ENCODE results near the gene HLA-F. TPM values are rescaled to one million over a fixed set of nuclear protein-coding genes. Genes with fewer than 3 reads are reported as not detected.

Gene HLA-F
- total RNA-seq, 2 donors from 2014 or later: 21.1 to 36.7 TPM

GRCh38 chr6:29757282-29757681 lies 34.0 kb downstream of the HLA-F start:
- no peak for DNase-seq (ENCODE audit: low spot score)
- no peak for TF ChIP-seq CTCF (IDR thresholded peaks at IDR 0.05)
- Histone ChIP-seq H3K4me3 (no peak overlapping the region), H3K4me1 (peaks cover 0 to under 1% of the 10 kb centered on the region in 2 donors), H3K9me3 (no peaks in the 10 kb centered on the region), H3K36me3 (no peaks in the 10 kb centered on the region), H3K27ac (no peak overlapping the region), H3K27me3 (no peaks in the 10 kb centered on the region)

- TF ChIP-seq CTCF (IDR thresholded peaks at IDR 0.05): no peak
- no peak overlapping the region for H3K4me3 ChIP-seq
- H3K4me1 ChIP-seq: no peaks in the 10 kb centered on the region
- no peaks in the 10 kb centered on the region for H3K36me3 ChIP-seq
- no peak overlapping the region for H3K27ac ChIP-seq
- no peaks in the 10 kb centered on the region for H3K27me3 ChIP-seq
- no peak for DNase-seq (ENCODE audit: low spot score)
- no peaks in the 10 kb centered on the region for H3K9me3 ChIP-seq
Observed at GRCh38 chr6:29757701-29758293, 34.6 kb downstream of the HLA-F start.

- no peak for TF ChIP-seq CTCF (IDR thresholded peaks at IDR 0.05)
- no peaks in the 10 kb centered on the region for H3K9me3 ChIP-seq
Observed at GRCh38 chr6:29758761-29759160, 35.5 kb downstream of the HLA-F start.

GRCh38 chr6:29759457-29759856 lies 36.2 kb downstream of the HLA-F start:
- Histone ChIP-seq H3K4me1 (peaks cover 0 to 13% of the 10 kb centered on the region in 2 donors), H3K27me3 (no peaks in the 10 kb centered on the region), H3K36me3 (no peaks in the 10 kb centered on the region), H3K9me3 (no peaks in the 10 kb centered on the region), H3K4me3 (no peak overlapping the region), H3K27ac (no peak overlapping the region)
- no peak for DNase-seq (ENCODE audit: low spot score)
- no peak for TF ChIP-seq CTCF (IDR thresholded peaks at IDR 0.05)

More at GRCh38 chr6:29758761-29759160, 35.5 kb downstream of the HLA-F start:
- Histone ChIP-seq H3K4me3 (no peak overlapping the region), H3K36me3 (no peaks in the 10 kb centered on the region), H3K4me1 (peaks cover 0 to 9% of the 10 kb centered on the region in 2 donors), H3K27me3 (no peaks in the 10 kb centered on the region), H3K27ac (no peak overlapping the region)
- no peak for DNase-seq (ENCODE audit: low spot score)

- peaks cover 0 to 13% of the 10 kb centered on the region in 2 donors for H3K4me1 ChIP-seq
- no peak overlapping the region for H3K27ac ChIP-seq
- no peaks in the 10 kb centered on the region for H3K36me3 ChIP-seq
- H3K4me3 ChIP-seq: no peak overlapping the region
- no peaks in the 10 kb centered on the region for H3K9me3 ChIP-seq
- TF ChIP-seq CTCF (IDR thresholded peaks at IDR 0.05): no peak
- no peak for DNase-seq (ENCODE audit: low spot score)
- no peaks in the 10 kb centered on the region for H3K27me3 ChIP-seq
Observed at GRCh38 chr6:29760328-29760727, 37.1 kb downstream of the HLA-F start.

- DNase-seq (ENCODE audit: low spot score): no peak
- H3K36me3 ChIP-seq: no peaks in the 10 kb centered on the region
- H3K9me3 ChIP-seq: no peaks in the 10 kb centered on the region
- no peak overlapping the region for H3K27ac ChIP-seq
- H3K4me3 ChIP-seq: no peak overlapping the region
- no peak for TF ChIP-seq CTCF (IDR thresholded peaks at IDR 0.05)
- H3K4me1 ChIP-seq: peaks cover 0 to 13% of the 10 kb centered on the region in 2 donors
- H3K27me3 ChIP-seq: no peaks in the 10 kb centered on the region
Observed at GRCh38 chr6:29762051-29762450, 38.8 kb downstream of the HLA-F start.

All from right atrium auricular region (tissue), 2 donors.